ENCODE measurements around the gene TMEM196.

TMEM196 gene

DNA sequence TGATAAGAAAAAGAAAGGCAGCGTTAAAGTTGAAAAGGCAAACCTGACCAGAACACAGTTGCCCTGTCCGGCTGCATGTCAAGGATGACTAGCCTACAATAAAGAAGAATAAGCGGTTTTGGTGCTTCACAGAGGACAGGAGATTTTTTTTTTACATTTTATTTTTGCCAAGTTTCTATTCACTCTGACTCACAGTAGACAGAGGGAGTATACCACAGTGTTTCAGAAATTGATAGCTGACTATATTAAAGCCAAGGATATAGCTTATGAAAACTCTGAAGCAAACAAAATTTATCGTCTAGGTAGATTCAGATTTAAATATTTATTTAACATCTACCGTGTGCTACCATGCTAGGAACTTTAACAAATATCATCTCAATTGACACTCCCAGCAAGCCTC is 47.6 kb downstream of the TMEM196 start:
- Histone ChIP-seq H3K27ac (replicated peaks) (no peak overlapping the region), H3K4me3 (replicated peaks; ENCODE audit: insufficient read depth, low read length) (no peak overlapping the region), H3K27me3 (ENCODE audit: insufficient read depth, poor library complexity, severe bottlenecking) (no peaks in the 10 kb centered on the region)
- TF ChIP-seq, protein P1, sequence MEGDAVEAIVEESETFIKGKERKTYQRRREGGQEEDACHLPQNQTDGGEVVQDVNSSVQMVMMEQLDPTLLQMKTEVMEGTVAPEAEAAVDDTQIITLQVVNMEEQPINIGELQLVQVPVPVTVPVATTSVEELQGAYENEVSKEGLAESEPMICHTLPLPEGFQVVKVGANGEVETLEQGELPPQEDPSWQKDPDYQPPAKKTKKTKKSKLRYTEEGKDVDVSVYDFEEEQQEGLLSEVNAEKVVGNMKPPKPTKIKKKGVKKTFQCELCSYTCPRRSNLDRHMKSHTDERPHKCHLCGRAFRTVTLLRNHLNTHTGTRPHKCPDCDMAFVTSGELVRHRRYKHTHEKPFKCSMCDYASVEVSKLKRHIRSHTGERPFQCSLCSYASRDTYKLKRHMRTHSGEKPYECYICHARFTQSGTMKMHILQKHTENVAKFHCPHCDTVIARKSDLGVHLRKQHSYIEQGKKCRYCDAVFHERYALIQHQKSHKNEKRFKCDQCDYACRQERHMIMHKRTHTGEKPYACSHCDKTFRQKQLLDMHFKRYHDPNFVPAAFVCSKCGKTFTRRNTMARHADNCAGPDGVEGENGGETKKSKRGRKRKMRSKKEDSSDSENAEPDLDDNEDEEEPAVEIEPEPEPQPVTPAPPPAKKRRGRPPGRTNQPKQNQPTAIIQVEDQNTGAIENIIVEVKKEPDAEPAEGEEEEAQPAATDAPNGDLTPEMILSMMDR (IDR thresholded peaks at IDR 0.05; ENCODE audit: insufficient read depth, low read length), result no peak
- TF ChIP-seq, protein P2, sequence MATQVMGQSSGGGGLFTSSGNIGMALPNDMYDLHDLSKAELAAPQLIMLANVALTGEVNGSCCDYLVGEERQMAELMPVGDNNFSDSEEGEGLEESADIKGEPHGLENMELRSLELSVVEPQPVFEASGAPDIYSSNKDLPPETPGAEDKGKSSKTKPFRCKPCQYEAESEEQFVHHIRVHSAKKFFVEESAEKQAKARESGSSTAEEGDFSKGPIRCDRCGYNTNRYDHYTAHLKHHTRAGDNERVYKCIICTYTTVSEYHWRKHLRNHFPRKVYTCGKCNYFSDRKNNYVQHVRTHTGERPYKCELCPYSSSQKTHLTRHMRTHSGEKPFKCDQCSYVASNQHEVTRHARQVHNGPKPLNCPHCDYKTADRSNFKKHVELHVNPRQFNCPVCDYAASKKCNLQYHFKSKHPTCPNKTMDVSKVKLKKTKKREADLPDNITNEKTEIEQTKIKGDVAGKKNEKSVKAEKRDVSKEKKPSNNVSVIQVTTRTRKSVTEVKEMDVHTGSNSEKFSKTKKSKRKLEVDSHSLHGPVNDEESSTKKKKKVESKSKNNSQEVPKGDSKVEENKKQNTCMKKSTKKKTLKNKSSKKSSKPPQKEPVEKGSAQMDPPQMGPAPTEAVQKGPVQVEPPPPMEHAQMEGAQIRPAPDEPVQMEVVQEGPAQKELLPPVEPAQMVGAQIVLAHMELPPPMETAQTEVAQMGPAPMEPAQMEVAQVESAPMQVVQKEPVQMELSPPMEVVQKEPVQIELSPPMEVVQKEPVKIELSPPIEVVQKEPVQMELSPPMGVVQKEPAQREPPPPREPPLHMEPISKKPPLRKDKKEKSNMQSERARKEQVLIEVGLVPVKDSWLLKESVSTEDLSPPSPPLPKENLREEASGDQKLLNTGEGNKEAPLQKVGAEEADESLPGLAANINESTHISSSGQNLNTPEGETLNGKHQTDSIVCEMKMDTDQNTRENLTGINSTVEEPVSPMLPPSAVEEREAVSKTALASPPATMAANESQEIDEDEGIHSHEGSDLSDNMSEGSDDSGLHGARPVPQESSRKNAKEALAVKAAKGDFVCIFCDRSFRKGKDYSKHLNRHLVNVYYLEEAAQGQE (IDR thresholded peaks at IDR 0.05; ENCODE audit: insufficient replicate concordance, low read depth), result no peak
- TF ChIP-seq GABPA (IDR thresholded peaks at IDR 0.05; ENCODE audit: low read depth), result no peak
- TF ChIP-seq SPI1 (IDR thresholded peaks at IDR 0.05; ENCODE audit: borderline replicate concordance, low read depth), result no peak
- TF ChIP-seq POLR2AphosphoS5 (IDR thresholded peaks at IDR 0.05; ENCODE audit: low read depth), result no peak
- DNase-seq (ENCODE audit: low read depth in 1 of 2, low spot score in 1 of 2), result no peak

DNA sequence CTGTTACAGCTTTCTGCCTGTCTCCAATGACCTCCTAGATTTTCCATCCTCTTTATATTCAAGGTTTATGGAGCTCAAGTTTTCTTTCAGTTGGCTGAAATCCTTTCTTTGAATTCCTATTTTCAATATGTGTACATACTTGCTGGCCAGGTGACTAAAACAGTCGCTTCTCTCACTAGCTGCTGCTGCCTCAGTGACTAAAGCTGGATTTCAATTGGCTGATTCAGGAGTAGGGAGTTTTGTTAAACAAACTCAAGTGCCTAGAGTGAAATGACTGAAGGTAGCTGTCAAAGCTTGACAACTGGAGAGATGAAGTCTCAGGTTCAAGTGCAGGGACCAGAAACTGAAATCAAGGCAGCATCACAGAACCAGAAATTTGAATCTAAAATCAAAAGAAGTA is 57.9 kb downstream of the TMEM196 start:
- Histone ChIP-seq H3K27me3 (ENCODE audit: insufficient read depth, poor library complexity, severe bottlenecking) (peaks cover 3% of the 10 kb centered on the region), H3K27ac (replicated peaks) (no peak overlapping the region), H3K4me3 (replicated peaks; ENCODE audit: insufficient read depth, low read length) (no peak overlapping the region)
- TF ChIP-seq, protein P1 (IDR thresholded peaks at IDR 0.05; ENCODE audit: insufficient read depth, low read length), result no peak
- no peak for TF ChIP-seq POLR2AphosphoS5 (IDR thresholded peaks at IDR 0.05; ENCODE audit: low read depth)
- TF ChIP-seq, protein P2 (IDR thresholded peaks at IDR 0.05; ENCODE audit: insufficient replicate concordance, low read depth), result no peak
- DNase-seq (ENCODE audit: low read depth in 1 of 2, low spot score in 1 of 2), result no peak

DNA sequence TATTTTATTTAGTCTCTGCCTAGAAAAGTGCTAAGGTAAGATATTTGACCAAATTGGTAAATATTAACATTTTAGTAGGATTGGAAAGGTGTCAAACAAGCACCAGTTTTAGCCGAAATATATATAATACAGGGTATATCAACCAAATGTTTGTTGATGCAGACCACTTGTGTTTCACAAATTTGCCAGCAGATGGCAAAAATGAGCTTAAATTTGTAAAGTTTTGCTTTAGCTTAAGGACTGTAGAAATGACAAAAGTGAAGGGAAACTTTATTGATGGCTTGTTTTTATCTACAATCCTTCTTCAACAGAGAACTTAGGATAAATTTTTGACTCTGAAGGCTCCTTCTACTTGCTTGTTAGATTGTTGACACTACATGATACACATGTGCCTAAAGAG is 59.7 kb downstream of the TMEM196 start:
- TF ChIP-seq POLR2AphosphoS5 (IDR thresholded peaks at IDR 0.05; ENCODE audit: low read depth) (no peak), GABPA (IDR thresholded peaks at IDR 0.05; ENCODE audit: low read depth) (no peak)
- TF ChIP-seq, protein P1 (IDR thresholded peaks at IDR 0.05; ENCODE audit: insufficient read depth, low read length), result peak; percentile 5
- peak; percentile 16 to 19 for DNase-seq (ENCODE audit: low read depth in 1 of 2, low spot score in 1 of 2)
- peaks cover 3% of the 10 kb centered on the region for H3K27me3 ChIP-seq (ENCODE audit: insufficient read depth, poor library complexity, severe bottlenecking)
- H3K27ac ChIP-seq (replicated peaks), result no peak overlapping the region
- no peak overlapping the region for H3K4me3 ChIP-seq (replicated peaks; ENCODE audit: insufficient read depth, low read length)

DNA sequence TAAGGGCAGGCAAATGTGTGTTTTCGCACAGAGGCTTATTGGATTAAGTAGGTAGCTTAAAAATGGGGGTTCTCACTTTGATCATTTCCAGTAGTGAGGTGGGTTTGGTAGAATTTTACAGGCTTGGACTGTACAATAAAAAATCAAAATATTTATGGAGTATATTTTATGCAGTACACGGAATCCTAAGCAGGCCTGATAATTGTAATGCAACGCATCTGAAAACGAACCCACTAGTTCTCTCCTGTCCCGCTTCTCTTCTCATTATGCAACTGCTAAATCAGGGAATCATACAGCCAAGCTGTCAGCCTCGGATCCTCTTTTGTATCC is 64.2 kb downstream of the TMEM196 start:
- TF ChIP-seq, protein P2 (IDR thresholded peaks at IDR 0.05; ENCODE audit: insufficient replicate concordance, low read depth), result no peak
- TF ChIP-seq SPI1 (IDR thresholded peaks at IDR 0.05; ENCODE audit: borderline replicate concordance, low read depth), result no peak
- no peak for TF ChIP-seq POLR2AphosphoS5 (IDR thresholded peaks at IDR 0.05; ENCODE audit: low read depth)
- TF ChIP-seq GABPA (IDR thresholded peaks at IDR 0.05; ENCODE audit: low read depth), result no peak
- TF ChIP-seq, protein P1 (IDR thresholded peaks at IDR 0.05; ENCODE audit: insufficient read depth, low read length), result no peak
- no peaks in the 10 kb centered on the region for H3K27me3 ChIP-seq (ENCODE audit: insufficient read depth, poor library complexity, severe bottlenecking)
- no peak for DNase-seq (ENCODE audit: low read depth in 1 of 2, low spot score in 1 of 2)
- H3K27ac ChIP-seq (replicated peaks), result 0 out of 2 replicates have a peak overlapping the region, but pooled peaks have one; percentile 8
- no peak overlapping the region for H3K4me3 ChIP-seq (replicated peaks; ENCODE audit: insufficient read depth, low read length)
